OCI-LY1 (cell line): Measurements from ENCODE around the gene TBC1D5.

Source experiments
- H2AFZ ChIP-seq: fragments of 200-600 bp; sonication (generic), shearing (Covaris generic); 2 replicates; pipeline ENCODE4 v1.6.0; 2014; ENCODE audit warnings: antibody characterized with exemption, mild to moderate bottlenecking, low read length
- H3F3A ChIP-seq: fragments of 200-600 bp; sonication (generic), shearing (Covaris generic); 2 replicates; pipeline ENCODE4 v1.6.0; 2014; ENCODE audit warnings: mild to moderate bottlenecking, antibody characterized with exemption, low read length, moderate library complexity; ENCODE audit not compliant: insufficient read depth
- H3K27ac ChIP-seq: fragments of 200-600 bp; sonication (generic); 2 replicates; pipeline ENCODE4 v1.5.1; 2014; ENCODE audit warnings: low read length, mixed run types, mild to moderate bottlenecking, low read depth; ENCODE audit not compliant: poor library complexity, severe bottlenecking
- H3K27me3 ChIP-seq: fragments of 200-600 bp; sonication (generic); 2 replicates; pipeline ENCODE4 v1.6.0; 2014; ENCODE audit warnings: antibody characterized with exemption, mild to moderate bottlenecking, low read length, moderate library complexity; ENCODE audit not compliant: insufficient read depth
- H3K36me3 ChIP-seq: fragments of 200-600 bp; sonication (generic); 2 replicates; pipeline ENCODE4 v1.6.1; 2014; ENCODE audit warnings: mild to moderate bottlenecking, antibody characterized with exemption, low read length, moderate library complexity, mixed read lengths; ENCODE audit not compliant: insufficient read depth
- H3K4me1 ChIP-seq: fragments of 200-600 bp; sonication (generic); 2 replicates; pipeline ENCODE4 v1.5.1; 2014; ENCODE audit warnings: mild to moderate bottlenecking, low read length, moderate library complexity; ENCODE audit not compliant: insufficient read depth, severe bottlenecking
- H3K4me2 ChIP-seq: fragments of 200-600 bp; sonication (generic), shearing (Covaris generic); 2 replicates; pipeline ENCODE4 v1.6.1; 2014; ENCODE audit warnings: low read length
- H3K4me3 ChIP-seq: fragments of 200-600 bp; sonication (generic); 2 replicates; pipeline ENCODE4 v1.5.1; 2014; ENCODE audit warnings: low read length, low read depth, mild to moderate bottlenecking, mixed read lengths; ENCODE audit not compliant: poor library complexity, severe bottlenecking
- H3K79me2 ChIP-seq: fragments of 200-600 bp; shearing (Covaris generic); 2 replicates; pipeline ENCODE4 v1.6.1; 2016; ENCODE audit warnings: mixed run types, low read length, mixed read lengths; ENCODE audit not compliant: insufficient read depth
- H3K9ac ChIP-seq: fragments of 200-600 bp; sonication (generic), shearing (Covaris generic); 2 replicates; pipeline ENCODE4 v1.6.1; 2014; ENCODE audit warnings: mild to moderate bottlenecking, low read length, mixed read lengths
- H3K9me2 ChIP-seq: fragments of 200-600 bp; sonication (generic), shearing (Covaris generic); 2 replicates; pipeline ENCODE4 v1.6.1; 2014; ENCODE audit warnings: low read depth, mild to moderate bottlenecking, low read length, mixed read lengths
- H3K9me3 ChIP-seq: fragments of 200-600 bp; shearing (Covaris generic); 2 replicates; pipeline ENCODE4 v1.6.1; 2014; ENCODE audit warnings: low read length, mixed read lengths
- H4K20me1 ChIP-seq: fragments of 200-600 bp; sonication (generic), shearing (Covaris generic); 2 replicates; pipeline ENCODE4 v1.6.0; 2016; ENCODE audit warnings: mild to moderate bottlenecking, low read length; ENCODE audit not compliant: insufficient read depth
- CTCF ChIP-seq: fragments of 200-600 bp; sonication (generic), shearing (Covaris generic); IDR thresholded peaks from 2 replicates; pipeline ENCODE4 v1.5.1; 2017; ENCODE audit warnings: mild to moderate bottlenecking, antibody characterized with exemption, low read length, moderate library complexity, mixed read lengths
- EZH2 ChIP-seq: fragments of 200-600 bp; sonication (generic), shearing (Covaris generic); IDR thresholded peaks from 2 replicates; pipeline ENCODE4 v1.8.0; 2017; ENCODE audit warnings: borderline replicate concordance, mixed run types, mild to moderate bottlenecking, antibody characterized with exemption, low read length, moderate library complexity, mixed read lengths

TBC1D5 gene

GRCh38 chr3:17260257-17260656 is 482.2 kb downstream of the TBC1D5 start:
- Histone ChIP-seq H3K4me2 (no peak overlapping the region), H3K4me1 (peaks cover 7% of the 10 kb centered on the region), H3K79me2 (no peaks in the 10 kb centered on the region), H2AFZ (no peak overlapping the region), H3K27me3 (no peaks in the 10 kb centered on the region), H3K9me2 (no peaks in the 10 kb centered on the region), H4K20me1 (no peaks in the 10 kb centered on the region), H3K36me3 (no peaks in the 10 kb centered on the region), H3K9ac (no peak overlapping the region), H3K27ac (no peak overlapping the region), H3K9me3 (no peaks in the 10 kb centered on the region), H3K4me3 (no peak overlapping the region), H3F3A (no peaks in the 10 kb centered on the region)
- no peak for TF ChIP-seq EZH2
- TF ChIP-seq CTCF, result no peak

GRCh38 chr3:17259685-17260084 is 482.7 kb downstream of the TBC1D5 start:
- Histone ChIP-seq H2AFZ (no peak overlapping the region), H3K4me3 (no peak overlapping the region), H3K9me2 (no peaks in the 10 kb centered on the region), H4K20me1 (no peaks in the 10 kb centered on the region), H3K9me3 (no peaks in the 10 kb centered on the region), H3K9ac (no peak overlapping the region), H3K79me2 (no peaks in the 10 kb centered on the region), H3K27ac (no peak overlapping the region), H3F3A (no peaks in the 10 kb centered on the region), H3K4me2 (no peak overlapping the region), H3K4me1 (peaks cover 1% of the 10 kb centered on the region), H3K36me3 (no peaks in the 10 kb centered on the region), H3K27me3 (no peaks in the 10 kb centered on the region)
- no peak for TF ChIP-seq CTCF
- no peak for TF ChIP-seq EZH2

- Histone ChIP-seq H3K4me3 (no peak overlapping the region), H4K20me1 (no peaks in the 10 kb centered on the region), H3K36me3 (no peaks in the 10 kb centered on the region), H3K4me1 (no peaks in the 10 kb centered on the region), H3K9me3 (no peaks in the 10 kb centered on the region), H3K9ac (no peak overlapping the region), H3K79me2 (no peaks in the 10 kb centered on the region), H2AFZ (no peak overlapping the region), H3K4me2 (no peak overlapping the region), H3F3A (no peaks in the 10 kb centered on the region), H3K9me2 (no peaks in the 10 kb centered on the region), H3K27ac (no peak overlapping the region), H3K27me3 (no peaks in the 10 kb centered on the region)
- TF ChIP-seq CTCF (peak; percentile 79), EZH2 (no peak)
Measured at GRCh38 chr3:17258823-17259436, 483.5 kb downstream of the TBC1D5 start.
